IPS DF 4.7 (cell line): ENCODE results near the gene RBM39.
"Not testable (repeated sequence)": the region's sequence is repeated elsewhere in the genome, so short reads cannot be mapped to it uniquely, and the experiment has no call there.

Experiments used
- DNase-seq: peaks from one replicate; pipeline ENCODE4 v3.0.0-alpha.2; 2013; ENCODE audit warnings: low spot score; ENCODE audit errors: extremely low read depth

The RBM39 gene

DNA sequence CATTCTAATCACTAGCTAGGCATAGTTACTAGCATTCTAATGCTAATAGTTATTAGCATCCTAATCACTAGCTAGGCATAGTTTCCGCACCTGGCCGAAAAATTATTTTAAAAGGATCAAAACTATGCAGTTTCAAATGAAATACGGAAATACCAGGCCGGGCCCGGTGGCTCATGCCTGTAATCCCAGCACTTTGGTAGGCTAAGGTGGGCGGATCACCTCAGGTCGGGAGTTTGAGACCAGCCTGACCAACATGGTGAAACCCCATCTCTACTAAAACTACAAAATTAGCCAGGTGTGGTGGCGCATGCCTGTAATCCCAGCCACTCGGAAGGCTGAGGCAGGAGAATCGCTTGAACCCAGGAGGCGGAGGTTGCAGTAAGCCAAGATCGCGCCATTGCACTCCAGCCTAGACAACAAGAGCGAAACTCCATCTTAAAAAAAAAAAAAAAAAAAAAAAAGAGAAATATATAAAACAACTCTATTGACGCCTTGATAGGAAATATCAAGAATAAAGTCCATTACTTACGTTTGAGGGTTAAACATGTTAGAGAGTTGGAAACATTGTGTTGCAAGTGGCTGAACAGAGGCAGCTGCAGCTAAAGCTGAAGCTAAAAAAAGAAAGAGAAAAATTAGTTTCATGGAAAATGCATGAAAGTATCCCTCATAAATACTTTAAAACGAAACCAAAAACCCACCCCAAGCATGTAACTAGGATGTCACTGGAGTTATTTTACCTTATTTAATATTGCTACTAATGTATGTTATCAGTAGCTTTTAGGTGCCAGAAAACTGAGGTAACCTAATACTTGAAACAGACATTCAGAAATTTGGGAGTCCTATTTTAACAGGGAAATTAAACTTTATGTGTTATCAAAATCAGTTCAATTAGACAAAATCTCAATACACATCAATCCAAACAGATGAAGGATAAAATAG, 35.2 kb downstream of the RBM39 start:
- DNase-seq: not testable (repeated sequence)

DNA sequence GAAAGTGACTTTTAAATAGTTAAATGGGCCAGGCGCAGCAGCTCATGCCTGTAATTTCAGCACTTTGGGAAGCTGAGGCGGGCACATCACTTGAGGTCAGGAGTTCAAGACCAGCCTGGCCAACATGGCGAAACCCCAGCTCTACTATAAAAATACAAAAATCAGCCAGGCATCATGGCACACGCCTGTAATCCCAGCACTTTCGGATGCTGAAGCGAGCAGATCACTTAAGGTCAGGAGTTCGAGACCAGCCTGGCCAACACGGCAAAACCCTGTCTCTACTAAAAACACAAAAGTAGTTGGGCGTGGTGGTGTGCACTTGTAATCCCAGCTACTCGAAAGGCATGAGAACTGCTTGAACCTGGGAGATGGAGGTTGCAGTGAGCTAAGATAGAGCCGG, 36.2 kb downstream of the RBM39 start:
- not testable (repeated sequence) for DNase-seq

GRCh38 chr20:35704514-35705261, 37.4 kb downstream of the RBM39 start:
- DNase-seq: no peak

DNA sequence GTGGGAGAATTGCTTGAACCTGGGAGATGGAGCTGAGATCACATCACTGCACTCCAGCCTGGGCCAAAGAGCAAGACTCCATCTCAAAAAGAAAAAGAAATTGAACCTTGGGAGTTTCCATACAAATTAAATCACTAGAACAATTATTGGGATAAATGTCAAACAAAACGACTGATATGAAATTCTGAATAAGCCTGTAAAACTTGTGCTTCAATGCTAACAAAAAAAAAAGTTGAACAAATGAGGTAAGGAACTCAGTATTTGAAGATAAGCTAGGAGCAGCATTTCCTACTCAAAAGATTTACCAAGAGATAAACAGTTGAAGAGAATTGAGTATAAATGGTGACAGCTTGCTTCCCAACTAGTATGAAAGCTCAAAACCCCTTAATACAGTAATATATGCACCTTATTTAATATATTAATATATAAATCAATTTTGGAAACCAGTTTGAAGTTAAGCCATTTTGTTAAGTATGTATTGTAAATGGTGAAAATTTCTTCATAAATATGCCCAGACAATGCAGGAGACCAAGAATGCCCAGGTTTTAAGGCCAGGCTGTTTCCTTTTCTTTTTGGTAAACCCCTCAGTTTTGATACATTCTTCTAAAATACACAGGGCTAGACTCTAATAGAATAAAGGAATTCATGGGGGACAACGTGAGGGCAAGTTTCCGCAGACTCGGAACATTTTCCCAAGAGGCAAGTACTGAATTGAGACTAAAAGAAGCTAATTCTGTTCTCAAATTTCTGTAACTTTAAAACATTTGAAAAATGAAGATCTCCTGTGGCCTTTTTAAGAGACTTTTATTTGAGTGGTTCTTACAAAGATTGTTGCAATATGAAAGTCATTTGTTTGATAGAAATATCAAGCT, 39.0 kb downstream of the RBM39 start:
- DNase-seq: no peak

- no peak for DNase-seq
These were observed 39.8 kb downstream of the RBM39 start for GRCh38 chr20:35702051-35702823.

- no peak for DNase-seq
These were observed 41.4 kb downstream of the RBM39 start for GRCh38 chr20:35700625-35701148.

- DNase-seq: no peak
These were observed 42.0 kb downstream of the RBM39 start for GRCh38 chr20:35699957-35700624.

- DNase-seq: peak; percentile 41
These were observed 42.7 kb downstream of the RBM39 start, which contains the start of the genes NFS1 and ROMO1 for GRCh38 chr20:35699127-35699956. NFS1 (minus strand) TSS chr20:35699352; CDS start chr20:35699288, 64 bp downstream. ROMO1 (plus strand) TSS chr20:35699405; CDS start chr20:35699633, 228 bp downstream.

DNA sequence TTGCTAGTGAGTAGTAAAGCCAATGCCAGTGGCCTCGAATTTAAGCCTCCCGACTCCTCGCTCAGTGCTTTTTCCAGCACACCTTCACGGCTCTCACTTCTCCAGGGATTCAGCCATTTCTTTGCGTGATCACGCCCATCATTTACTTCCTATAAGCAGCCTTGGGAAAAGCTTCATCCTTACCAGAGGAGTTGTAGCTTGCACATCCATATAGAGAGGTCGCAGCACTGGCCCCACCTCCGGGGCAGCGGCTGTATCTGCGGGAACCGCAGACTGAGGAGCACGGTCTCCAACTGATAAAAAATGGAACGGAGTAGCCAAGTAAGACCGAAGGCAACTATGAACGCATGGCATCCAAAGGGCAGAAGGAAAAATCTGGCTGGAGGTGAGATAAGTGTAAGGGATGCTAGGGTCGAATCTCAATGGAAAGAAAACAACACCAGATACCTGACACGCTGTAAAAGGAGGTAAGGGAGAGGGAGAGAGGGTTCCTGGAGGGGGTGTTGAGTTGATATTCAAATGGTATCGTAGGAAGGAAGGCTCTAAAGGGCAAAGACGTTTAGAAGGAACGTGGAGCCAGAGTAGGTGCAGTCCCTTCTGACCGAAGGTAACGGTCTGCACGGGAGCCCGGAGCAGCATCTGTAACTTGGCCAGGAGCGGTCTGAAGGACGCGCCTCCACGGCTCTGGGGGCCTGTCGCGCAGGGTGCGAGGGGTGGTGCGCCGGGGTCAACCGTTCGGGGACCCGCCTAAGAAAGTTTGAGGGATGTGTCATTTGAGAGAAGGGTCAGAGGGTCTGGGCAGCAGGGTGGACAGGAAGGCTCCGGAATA, 43.5 kb downstream of the RBM39 start:
- no peak for DNase-seq

GRCh38 chr20:35697696-35698297, 44.3 kb downstream of the RBM39 start:
- DNase-seq: no peak

- DNase-seq: no peak
These were observed 46.1 kb downstream of the RBM39 start for GRCh38 chr20:35695978-35696377.

DNA sequence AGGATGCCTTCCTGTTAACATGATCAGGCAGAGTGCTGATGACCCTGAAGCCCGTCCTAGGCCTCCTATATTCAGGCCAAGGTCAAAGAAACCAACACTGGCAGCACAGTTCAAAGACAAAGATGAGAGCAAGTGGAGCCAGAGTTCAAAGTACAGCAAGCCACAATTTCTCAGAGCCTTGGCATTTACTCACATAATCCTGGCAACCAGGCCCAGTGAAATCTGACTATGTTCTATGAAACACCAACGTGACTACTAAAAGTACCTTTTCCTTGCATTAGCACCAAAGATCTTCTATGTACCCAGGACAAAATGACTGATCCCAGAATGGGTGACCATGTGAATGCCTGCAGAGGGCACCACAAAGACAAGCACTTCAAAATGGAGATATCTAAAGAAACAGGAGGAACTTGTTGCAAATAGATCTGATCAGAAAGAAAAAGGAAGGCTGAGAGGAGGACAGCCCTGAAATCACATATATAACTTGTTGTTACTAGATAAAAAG, 46.8 kb downstream of the RBM39 start:
- no peak for DNase-seq

GRCh38 chr20:35690265-35690664, 51.8 kb downstream of the RBM39 start:
- no peak for DNase-seq

DNA sequence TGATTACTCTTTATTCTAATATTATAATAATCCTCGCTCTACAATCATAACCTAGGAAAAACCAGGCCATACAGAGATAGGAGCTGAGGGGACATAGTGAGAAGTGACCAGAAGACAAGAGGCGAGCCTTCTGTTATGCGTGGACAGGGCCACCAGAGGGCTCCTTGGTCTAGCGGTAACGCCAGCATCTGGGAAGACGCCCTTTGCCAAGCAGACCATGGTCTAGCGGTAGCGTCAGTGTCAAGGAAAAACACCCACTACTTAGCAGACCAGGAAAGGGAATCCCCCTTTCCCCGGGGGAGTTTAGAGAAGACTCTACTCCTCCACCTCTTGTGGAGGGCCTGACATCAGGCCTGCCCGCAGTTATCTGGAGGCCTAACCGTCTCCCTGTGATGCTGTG, 55.2 kb downstream of the RBM39 start:
- not testable (repeated sequence) for DNase-seq

DNA sequence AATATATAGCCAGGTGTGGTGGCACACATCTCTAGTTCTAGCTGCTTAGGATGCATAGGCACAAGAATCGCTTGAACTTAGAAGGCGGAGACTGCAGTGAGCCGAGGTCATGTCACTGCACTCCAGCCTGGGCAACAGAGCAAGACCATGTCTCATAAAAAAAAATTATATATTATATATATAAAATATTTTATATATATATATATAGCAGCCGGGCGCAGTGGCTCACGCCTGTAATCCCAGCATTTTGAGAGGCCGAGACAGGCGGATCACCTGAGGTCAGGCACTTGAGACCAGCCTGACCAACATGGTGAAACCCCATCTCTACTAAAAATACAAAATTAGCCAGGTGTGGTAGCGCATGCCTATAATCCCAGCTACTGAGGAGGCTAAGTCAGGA, 56.7 kb downstream of the RBM39 start:
- DNase-seq: not testable (repeated sequence)

- no peak for DNase-seq
These were observed 60.1 kb downstream of the RBM39 start for GRCh38 chr20:35681960-35682359.

- no peak for DNase-seq
These were observed 61.4 kb downstream of the RBM39 start for GRCh38 chr20:35680452-35681183.
